GM04503 (cell line): ENCODE results near the gene CDK2AP2.
"Not testable (repeated sequence)": the region's sequence is repeated elsewhere in the genome, so short reads cannot be mapped to it uniquely, and the experiment has no call there.

Experiments used
- DNase-seq: peaks from one replicate; pipeline ENCODE4 v3.0.0-alpha.2; 2012; ENCODE audit warnings: low read depth

Gene CDK2AP2

GRCh38 chr11:67466367-67466766 is 41.6 kb downstream of the CDK2AP2 start:
- no peak for DNase-seq

- not testable (repeated sequence) for DNase-seq
Observed at GRCh38 chr11:67465530-67465929, 42.4 kb downstream of the CDK2AP2 start.

DNA sequence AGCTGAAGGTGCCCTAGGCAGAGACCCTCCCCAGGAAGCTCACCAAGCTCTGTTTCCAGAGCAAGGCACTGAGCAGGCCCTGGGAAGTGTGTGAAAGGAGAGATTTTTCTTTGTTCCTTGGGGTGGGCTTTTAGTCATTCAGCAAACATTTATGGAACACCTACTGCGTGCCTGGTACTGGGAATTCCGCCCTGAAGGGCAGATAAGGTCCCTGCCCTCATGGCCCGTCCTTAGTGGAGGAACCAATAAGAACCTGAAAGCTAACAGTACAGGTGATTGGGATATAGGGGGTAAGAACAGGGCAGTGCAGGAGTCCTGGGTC is 42.8 kb downstream of the CDK2AP2 start:
- DNase-seq = no peak

- no peak for DNase-seq
Observed at GRCh38 chr11:67464411-67465188, 43.4 kb downstream of the CDK2AP2 start.

DNA sequence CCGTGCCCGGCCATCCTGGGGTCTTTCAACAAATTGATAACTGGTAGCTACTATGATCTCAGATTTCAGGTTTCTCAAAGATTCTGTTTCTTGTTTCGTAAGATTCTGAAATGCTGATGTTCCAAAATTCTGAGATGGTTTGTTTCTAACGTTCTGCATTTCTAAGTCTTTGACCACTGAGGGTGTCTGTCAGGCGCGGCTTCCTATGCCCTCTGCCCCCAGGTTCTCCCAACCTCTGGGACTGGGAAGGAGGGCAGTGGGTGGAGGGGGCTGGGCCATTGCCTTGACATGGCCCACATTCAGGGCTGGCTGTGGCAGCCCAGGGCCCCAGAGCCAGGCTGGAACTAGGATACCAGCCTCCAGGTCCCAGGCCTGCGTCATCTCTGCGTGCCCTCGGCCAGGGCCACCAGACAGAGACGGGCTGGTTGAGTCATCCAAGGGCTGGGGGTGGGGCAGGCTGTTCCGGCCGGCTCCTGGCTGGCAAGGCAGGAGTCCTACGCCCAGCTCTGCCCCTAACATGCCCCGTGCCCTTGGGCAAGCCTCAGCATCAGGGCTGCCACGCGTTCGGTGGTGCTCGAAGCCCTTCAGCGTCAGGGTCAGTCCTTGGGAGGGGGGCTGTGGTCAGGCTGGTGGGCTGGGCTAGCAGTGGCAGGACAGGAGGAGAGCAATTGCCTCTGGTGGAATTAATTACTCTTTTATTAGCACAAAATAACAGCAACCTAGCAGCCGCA is 44.1 kb downstream of the CDK2AP2 start:
- no peak for DNase-seq

DNA sequence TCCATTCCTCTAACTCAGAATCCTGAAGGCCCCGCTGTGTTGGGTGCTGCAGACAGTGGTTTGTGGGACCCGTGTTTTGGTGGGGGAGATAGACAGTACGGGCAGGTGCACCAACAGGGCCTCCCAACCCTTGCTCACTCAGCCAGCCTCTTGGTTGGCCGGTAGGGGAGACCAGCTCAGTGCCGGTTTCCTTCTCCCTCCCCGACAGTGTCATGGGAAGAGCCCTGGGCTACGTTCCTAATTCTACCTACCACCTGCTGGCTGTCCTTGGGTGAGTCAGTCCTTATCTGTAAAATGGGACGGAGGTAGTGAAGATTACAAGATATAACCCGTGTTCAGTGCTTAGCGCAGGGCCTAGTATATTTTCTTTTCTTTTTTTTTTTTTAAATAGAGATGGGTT is 44.8 kb downstream of the CDK2AP2 start:
- DNase-seq = no peak

DNA sequence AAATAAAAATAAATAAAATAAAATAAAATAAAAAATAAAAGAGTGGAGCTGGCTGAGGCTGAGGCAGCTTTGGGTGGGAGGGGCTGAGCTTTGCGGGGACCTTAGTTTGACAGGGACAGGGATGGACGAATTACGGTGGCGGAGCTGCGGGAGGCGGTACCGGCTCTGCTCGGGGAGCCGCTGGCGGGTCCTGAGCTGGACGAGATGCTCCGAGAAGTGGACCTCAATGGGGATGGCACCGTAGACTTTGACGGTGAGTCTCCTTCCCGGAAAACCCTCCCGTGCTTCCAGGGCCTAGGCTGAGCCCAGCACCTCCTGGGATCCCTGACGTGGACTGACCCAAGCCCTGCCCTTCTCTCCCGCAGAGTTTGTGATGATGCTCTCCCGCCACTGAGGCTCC is 49.7 kb downstream of the CDK2AP2 start:
- no peak for DNase-seq

GRCh38 chr11:67457453-67457852 is 50.5 kb downstream of the CDK2AP2 start:
- no peak for DNase-seq
